ENCODE measurements around the gene PLXNC1.

PLXNC1 gene

DNA sequence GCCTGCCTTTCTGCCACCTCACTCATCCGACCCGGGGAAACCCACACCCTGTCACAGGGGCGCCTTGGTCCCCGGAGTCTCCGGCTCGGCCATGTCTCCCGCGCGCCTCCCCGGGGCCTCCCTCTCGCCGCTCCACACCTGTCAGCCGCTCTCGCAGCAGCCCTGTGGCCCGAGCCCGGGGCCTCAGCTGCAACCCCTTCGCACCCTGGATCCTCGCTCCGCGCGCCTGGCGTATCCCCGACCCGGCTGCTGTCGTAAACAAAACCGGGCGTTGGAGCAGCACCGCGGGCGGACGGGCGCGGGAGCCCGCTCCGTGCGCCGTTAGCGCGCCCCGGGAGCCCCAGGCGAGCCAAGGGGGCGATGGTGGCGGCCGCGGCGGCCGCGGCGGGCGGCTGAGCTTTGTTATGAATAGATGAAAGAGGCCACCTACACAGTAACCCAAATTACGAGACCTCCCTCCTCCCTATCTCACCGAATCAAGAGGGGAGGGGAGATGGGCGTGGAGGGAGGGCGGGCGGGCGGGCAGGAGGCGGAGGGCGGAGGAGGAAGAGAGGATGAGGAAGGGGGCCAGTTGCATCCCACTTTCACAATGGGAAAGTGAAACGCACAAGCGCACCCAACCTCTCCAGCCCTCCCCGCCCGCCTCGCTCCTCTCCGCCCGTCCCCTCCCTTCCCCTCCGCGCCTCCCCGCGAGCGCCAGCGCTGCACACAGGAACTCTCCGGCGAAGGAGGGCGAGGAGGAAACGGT lies at the start of gene PLXNC1:
PLXNC1 (plus strand) TSS at position 587 of the 748 bp plus-strand sequence. CDS start 395 bp downstream, outside the sequence.
- peak; percentile 79 for DNase-seq (ENCODE audit: low spot score)

DNA sequence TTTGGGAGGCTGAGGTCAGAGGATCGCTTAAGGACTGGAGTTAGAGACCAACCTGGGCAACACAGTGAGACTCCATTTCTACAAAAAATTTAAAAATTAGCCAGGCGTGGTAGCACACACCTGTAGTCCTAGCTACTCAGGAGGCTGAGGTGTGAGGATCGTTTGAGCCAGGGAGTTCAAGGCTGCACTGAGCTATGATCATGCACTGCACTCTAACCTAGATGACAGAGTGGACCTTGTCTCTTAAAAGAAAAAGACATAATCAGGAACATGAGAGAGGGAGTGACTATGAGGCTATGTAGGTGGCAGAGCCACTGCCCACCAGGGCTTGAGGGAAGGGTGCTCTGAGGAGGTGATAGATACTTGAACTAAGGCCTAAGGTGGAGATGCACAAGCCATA lies 49.2 kb upstream of the PLXNC1 start:
- DNase-seq (ENCODE audit: low spot score), result no peak

DNA sequence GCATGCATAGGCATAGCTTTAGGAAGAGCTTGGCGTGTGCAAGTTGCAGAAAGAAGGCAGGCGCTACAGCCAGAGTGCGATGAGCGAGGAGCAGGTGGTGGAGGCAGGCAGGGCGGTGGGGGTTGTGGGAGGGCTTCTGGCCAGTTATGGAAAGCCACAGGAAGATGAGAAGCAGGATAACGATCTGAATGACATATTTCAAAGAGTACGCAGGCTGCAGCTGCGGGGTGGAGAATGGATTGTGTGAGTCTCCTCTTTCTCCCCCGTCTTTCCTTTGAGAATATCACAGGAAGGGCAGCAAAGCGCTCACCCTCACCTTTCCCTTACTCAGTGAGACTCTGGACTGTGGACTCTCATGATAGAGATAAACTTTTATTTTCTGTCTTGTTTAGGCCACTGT lies 48.7 kb upstream of the PLXNC1 start:
- DNase-seq (ENCODE audit: low spot score), result peak; percentile 75

DNA sequence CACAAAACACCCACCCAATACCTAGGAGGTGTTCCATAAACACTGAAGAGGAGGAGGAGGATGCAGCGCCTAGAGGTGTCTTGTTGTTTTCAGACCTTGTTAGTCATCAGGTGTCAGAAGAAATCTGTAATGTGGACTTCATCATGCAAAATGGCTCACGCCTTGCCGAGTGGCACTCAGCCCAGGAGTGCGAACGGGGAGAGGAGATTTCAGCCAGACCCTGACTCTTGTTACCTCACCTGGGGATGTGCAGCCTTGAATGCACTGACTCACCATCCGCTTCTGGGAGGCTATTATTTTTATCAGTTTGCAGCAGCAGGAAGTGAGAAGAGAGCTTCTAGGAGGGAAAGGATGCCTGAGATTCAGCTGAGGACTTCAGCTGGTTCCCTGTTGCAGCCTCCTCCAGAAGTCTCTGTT lies 48.2 kb upstream of the PLXNC1 start:
- DNase-seq (ENCODE audit: low spot score), result no peak

DNA sequence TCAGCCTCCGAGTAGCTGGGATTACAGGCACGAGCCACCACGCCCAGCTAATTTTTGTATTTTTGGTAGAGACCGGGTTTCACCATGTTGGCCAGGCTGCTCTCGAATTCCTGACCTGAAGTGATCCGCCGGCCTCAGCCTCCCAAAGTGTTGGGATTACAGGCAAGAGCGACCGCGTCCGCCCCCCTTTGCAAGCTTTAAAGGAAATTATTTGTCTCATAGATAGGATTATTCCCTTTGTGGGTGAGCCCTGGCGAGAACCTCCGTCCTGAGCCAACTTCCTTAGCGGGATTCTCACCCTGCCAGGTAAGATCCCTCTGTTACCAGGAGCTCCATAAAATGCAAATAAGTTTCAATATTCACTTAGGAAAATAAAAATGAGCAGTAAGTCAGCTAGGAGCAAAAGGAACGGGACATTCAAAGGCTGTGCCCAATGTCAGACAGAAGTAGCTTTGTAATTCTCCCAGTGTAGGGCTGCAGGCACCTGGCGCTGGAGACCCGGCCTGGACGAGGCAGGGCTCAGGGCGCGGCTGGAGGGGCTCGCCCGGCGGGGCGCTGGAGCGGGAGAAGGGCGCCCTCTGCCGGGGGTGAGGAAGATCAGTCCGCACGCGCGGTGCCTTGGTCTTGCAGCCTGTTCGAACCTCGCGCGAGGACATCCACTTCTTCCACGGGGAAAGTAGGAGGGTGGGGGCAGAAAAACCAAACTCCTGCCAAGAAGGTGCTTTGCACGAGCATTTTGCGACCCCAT lies 47.2 kb upstream of the PLXNC1 start:
- DNase-seq (ENCODE audit: low spot score), result peak; percentile 90

DNA sequence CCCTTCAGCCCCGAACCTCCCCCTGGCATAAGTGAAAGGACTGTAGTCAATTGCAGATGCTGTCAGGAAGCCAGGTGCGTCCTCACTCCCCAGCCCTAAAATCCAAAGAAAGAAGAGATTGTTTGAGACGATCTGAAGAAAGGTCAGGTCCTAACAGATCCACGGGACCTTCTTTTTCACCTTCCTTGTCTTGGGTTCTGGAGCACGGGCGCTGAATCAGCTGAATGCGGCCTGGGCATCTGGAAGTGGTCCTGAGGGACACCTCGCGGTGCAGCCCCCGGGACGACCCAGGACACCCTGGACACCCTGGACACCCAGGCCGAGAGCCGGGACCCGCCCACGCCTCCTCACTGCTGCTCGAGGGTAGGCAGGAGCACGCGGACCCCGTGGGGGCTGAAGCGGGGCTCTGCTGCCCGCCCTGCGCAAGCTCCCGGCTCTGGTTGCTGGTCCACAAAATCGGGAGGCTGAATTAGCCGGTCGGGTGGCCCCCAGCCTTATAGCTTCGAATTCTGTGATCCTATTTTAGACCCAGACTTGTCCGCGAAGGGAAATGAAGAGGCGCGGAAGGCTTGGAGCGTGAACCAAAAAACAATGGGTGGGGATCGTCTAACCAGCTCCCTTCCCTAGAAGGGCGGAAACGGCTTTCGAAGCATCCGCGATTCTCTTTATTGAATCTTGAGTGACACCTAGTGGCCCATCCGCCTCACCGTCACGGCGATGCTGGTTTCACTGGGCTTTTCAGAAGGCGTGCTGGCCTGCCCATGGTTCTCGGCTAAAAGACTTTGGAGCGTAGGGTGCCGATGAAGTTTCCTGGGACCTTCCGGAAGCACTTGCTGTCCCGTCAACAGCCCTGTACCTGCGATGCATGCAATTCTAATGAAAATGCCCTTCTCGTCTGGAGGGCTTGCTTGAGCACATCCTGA lies 46.4 kb upstream of the PLXNC1 start:
- peak; percentile 87 for DNase-seq (ENCODE audit: low spot score)

DNA sequence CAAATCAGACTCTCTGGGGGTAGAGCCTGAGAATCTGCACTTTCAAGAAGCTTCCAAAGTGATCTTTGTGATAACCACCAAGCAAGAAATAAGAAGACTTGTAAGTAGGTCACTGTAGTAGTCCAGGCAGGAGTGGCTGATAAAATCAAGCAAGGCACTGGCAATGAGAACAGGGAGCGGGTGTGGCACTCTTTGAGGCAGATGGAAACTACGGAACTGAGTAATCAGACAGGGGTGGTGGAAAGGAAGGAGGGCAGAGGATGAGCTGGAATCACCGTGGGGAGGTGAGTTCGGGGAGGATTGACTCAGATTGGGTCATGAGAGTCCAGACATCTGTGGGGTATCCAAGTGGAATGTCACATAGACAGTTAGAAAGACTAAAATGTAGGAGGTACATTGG lies 44.4 kb upstream of the PLXNC1 start:
- DNase-seq (ENCODE audit: low spot score), result no peak

DNA sequence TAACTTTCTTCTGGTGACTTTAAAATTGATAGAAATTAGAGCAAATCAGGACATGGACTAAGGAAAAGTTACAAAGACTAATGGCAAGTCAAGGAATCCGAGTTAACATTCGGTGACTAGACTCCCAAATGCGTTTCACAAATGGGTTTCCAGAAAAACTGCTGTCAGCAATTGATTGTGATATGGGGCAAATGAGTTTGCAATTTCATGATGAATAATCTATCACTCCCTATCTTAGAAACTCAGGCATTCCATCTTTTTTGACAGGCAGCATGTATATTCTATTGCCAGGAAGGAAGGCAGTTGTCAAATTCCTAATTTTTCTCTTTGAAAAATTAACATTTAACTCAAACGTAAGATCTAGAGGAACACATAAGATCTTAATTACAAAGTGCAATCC lies 40.5 kb upstream of the PLXNC1 start:
- no peak for DNase-seq (ENCODE audit: low spot score)

DNA sequence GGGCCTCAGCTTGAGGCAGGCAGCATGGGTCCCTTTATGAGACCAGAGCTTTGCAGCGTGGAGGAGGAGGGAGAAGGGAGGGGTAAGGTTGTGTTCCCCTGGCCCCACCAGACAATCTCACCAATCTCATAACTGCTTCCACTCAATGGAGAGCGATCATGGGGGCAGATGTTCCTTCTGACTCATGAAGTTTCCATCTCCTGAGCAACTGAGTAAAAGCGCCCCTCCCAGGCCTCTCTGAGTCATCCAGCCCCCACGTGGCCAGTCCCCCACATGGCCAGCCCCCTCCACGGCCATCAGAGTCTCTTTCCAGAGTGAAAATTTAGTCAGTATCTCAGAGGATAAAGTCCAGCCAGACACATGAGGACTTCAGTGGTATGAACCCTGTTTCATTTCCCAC lies 39.2 kb upstream of the PLXNC1 start:
- no peak for DNase-seq (ENCODE audit: low spot score)

DNA sequence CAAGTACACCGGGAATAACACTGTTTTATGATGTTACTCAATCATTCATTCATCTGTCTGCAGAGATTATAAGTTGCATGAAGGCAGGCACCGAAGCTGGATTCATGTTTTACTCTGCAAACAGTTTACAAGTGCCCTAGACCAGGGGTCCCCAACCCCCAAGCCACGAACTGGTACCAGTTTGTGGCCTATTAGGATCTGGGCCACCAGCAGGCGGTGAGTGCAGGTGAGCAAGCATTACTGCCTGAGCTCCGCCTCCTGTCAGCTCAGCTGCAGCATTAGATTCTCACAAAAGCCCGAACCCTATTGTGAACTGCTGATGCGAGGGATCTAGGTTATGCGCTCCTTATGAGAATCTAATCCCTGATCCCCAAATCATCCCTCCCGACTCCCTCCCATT lies 38.1 kb upstream of the PLXNC1 start:
- DNase-seq (ENCODE audit: low spot score), result no peak

DNA sequence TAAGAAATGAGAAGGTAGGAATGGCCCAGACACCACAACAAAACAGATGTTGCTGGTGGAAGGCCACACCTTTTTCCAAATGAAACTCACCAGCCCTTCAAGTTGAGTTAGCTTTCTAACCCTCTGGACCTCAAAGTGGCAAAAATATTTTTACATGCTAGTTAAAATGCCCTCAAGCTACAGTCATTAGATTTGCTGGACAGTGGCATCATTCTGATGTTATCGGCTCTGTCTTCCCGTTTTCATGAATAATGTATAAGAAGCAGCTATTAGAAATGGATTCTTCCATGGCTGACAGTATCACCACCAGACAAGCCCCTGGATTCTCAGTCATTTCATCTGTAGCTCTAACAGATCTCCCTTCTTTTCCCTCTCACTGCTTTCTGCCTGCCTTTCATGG lies 37.1 kb upstream of the PLXNC1 start:
- no peak for DNase-seq (ENCODE audit: low spot score)

DNA sequence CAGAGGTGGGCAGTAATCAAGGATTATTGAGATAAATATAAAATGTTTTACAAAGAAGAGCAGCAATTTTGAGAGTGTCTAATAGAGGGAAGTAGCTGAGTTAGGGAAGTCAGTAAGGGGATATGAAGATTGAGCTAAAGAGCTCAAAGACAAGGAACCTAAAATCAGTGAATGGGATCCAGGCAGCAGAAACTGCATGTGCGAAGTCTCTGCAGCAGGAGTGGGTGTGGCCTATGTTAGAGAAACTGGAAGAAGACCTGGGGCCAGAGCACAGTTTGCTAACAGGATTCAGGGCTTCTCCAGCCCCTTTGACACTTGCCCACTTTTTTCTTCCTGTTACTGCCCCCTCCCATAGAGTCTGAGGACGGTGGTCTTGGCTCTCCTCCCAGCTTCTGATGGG lies 36.3 kb upstream of the PLXNC1 start:
- no peak for DNase-seq (ENCODE audit: low spot score)

DNA sequence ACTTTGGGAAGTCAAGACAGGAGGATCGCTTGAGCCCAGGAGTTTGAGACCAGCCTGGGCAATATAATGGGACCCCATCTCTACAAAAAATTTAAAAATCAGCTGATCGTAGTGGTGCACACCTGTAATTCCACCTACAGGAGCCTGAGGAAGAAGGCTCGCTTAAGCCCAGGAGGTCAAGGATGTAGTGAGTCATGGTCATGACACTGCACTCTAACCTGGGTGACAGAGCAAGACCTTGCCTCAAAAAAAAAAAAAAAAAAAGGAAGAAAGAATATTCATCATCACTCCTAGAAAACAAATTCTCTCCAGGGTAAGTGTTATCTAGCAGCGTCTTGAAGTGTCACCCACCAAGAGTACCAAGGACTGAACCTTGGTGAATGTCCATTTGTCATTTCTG lies 34.2 kb upstream of the PLXNC1 start:
- no peak for DNase-seq (ENCODE audit: low spot score)

DNA sequence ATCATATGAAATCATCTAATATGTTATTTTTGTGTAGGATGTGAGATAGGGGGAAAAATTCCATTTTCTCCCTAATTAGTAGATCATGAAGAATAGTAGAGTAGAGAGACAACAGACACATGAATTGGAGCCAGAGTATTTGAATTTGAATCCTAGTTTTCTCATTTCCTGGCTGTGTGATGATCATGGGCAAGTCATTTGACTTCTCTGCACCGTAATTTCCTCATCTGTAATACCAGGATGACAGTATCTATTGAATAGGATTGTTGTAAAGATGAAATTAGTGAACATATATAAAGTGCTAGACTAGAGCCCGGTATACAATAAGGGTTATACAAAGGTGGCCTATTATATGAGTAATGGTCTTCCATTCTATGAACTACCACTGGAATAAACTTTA lies 32.2 kb upstream of the PLXNC1 start:
- no peak for DNase-seq (ENCODE audit: low spot score)

DNA sequence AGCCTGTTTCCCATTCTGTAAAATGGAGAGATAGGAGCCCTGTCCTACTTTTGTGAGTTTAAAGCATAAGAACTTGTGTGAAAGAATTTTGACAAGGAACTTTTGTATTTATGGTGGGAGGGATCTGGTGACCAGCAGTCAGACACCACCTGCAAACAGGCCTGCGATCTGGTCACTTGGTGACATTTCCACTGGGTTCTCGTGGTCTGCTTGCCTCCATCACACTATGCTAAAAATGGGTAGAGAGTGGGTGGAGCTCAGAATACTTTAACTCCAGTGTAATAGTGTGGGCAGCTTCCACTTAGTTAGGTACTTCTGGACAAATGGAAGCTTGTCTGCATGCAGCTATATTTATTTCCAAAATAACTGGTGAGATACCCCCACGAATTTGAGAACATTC lies 26.5 kb upstream of the PLXNC1 start:
- DNase-seq (ENCODE audit: low spot score), result no peak

DNA sequence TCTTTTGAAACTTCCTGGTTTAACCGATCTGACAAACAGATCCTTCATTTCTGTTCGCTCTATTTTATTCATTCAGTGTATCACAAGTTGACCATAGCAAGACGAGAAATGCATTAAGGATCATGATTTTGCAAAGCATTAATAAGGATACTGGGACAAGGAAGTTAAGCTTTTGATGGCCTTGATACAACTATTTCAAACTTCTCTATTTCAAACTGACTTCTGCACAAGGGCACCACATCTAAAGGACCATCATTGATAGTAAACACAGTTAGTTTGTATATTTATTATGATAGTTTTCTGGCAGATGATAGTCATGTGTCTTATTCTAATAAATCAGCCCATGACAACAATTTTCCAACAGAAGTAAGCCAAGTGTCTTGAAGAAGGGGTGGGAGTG lies 25.8 kb upstream of the PLXNC1 start:
- no peak for DNase-seq (ENCODE audit: low spot score)

DNA sequence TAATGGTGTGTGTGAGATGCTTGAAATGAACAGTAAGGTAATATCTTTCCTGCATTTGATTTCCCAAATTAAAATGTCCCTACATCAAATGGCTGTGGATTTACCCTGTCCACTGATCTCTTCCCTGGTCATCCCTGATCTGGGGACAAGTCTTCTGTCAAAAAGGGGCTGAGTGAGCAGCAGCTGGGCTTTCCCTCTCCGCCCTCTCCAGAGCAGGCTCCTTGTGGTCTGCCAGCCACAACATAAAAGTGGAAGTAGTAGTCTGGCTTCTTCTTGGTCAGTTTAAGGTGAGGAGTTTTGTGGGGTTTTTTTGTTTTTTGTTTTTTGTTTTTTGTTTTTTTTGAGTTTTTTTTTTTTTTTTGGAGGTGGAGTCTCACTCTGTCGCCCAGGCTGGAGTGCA lies 25.2 kb upstream of the PLXNC1 start:
- DNase-seq (ENCODE audit: low spot score), result no peak

DNA sequence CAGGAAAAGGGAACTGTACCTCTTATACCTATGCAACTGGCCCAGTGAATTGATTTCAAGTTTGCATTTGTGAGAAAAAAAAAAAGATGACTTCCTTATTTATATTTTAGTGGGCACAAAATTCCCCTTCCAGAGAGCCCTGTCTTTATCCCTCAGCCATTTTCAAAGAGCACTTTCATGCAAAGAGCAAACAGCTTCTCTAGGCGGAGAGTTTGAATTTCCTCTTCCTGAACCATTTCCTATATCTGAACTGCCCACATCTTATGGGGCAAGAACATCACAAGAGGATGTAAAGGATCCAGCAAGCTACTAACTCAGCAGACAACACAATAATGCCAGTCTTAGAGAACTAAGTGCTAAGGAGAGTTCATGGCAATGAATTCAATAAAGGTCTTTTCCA lies 22.3 kb upstream of the PLXNC1 start:
- no peak for DNase-seq (ENCODE audit: low spot score)

DNA sequence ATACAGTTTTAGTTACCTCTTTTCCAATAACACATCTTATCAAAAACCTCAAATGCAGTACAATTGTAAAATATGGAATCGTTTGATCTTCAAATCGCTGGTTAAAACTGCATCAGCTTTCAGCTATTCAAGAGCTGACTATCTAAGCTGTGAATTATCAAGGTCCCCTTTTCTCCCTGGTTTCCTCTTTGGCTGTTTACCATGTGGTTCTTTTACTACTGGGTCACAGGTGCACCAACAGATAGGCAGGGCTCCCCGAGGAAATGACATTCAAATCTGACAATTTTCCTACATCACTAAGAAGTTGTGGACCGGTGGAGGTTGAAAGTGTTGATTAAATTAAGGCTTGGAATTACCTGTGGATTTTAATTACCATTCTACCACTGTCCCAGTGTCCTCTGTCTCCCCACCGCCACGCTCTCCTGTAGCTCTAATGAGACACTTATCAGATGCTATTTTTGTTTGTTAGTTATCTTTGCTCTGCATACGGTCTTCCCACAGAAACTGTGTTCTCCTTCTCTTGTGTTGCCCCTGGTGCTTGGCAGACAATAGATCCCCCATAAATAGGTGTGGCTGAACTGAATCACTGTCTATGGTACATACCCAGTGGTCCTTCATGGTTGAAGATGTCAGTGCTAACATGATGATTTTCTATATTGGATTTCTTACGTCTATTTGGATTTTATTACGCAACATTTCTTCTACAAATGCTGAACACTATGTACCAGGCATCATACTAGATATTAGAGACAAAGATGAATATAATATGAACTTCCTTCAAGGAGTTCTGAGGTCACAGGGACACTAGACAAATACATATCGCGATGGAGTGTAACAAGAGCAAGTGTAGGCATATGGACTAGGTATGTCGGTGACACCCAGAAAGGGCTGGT lies 20.9 kb upstream of the PLXNC1 start:
- no peak for DNase-seq (ENCODE audit: low spot score)

DNA sequence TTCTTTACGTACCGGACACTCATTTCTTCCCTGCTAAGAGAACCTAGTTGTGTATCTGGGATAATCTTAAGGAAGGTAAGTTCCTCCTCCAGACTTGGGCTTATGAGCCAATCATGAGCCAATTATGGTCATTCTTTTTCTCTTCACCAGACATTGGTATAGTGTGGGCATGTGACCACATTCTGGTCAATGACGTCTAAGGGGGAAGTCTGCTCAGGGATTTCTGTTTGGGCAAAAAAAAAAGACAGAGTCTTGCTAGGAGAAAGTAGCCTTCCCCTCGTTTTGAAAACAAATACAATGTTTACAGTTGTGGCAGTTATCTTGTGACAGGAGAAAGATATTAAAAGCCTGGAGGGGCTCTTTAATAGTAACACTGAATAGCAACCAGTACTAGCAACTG lies 20.1 kb upstream of the PLXNC1 start:
- no peak for DNase-seq (ENCODE audit: low spot score)

DNA sequence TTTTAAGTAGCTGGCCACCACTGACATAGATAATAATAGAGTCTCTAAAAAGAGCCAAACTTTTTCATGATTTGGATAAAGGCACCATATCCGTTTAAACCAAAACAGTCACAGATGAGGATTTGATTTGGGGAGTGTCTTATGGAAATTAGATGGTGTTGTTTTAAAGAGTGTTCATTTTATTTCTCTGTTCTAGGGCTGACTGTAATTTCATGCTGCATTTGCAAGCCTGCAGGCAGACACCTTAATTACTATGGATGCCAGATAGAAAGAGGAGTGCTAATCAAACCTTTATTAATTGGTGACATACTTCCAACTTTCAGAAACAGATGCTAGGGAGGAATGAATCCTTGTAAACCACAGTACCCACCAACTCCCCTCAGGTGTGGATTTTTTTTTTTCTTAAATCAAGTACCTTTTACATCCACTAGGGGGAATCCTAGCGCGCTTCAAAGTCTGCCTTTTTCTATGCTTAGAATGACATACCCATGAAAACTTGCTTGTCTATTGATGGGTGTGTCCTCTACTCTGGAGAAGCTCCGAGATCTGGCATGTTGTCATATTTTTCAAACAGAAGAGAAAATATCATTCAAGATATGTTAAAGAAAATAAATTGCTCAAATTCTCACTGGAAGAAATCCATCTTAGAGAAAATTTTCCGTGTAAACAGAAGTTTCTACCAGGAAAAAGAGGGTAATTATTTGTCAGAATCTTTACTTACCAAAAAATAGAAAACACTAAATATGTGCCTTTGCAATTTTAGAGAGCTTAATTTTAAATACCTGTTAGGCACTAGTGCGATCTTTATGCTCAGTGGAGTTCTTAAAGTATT lies 14.2 kb upstream of the PLXNC1 start:
- no peak for DNase-seq (ENCODE audit: low spot score)

Data from left forelimb (tissue), 1 donor.